H1 (cell line): ENCODE measurements around the gene STRC. TPM values are rescaled to one million over a fixed set of nuclear protein-coding genes. Genes with fewer than 3 reads are reported as not detected.

Source experiments
- CTCF ChIA-PET: fragments of 300-600 bp; sonication (Branson Sonifier 250); formaldehyde crosslinking; loops from one replicate; lab custom pipeline; 2021; ENCODE audit not compliant: partially characterized antibody; lab: Charles Lee
- POLR2A ChIA-PET: fragments of 300-600 bp; sonication (Branson Sonifier 250); formaldehyde crosslinking; loops from one replicate; lab custom pipeline; 2021; ENCODE audit warnings: inconsistent platforms; ENCODE audit not compliant: partially characterized antibody; lab: Charles Lee
- DNase-seq, 2 experiments: peaks; one replicate each; pipeline versions ENCODE4 v3.0.0 to v3.0.0-alpha.2; 2010 to 2022; ENCODE audit warnings: low spot score in 2 of 2, low read depth in 1 of 2, mixed read lengths in 1 of 2
- FAIRE-seq: peaks from 2 replicates; lab custom pipeline; 2011; peaks lifted over from hg19 to GRCh38; lab: Jason Lieb, UNC
- H2AFZ ChIP-seq: 2 replicates; pipeline ENCODE4 v1.8.1; 2012; ENCODE audit warnings: low read length, inconsistent platforms
- H2AK5ac ChIP-seq: 2 replicates; pipeline ENCODE4 v1.6.1; 2013; ENCODE audit warnings: low read depth, low read length
- H2BK120ac ChIP-seq: replicated peaks from 2 replicates; pipeline ENCODE3; 2013; ENCODE audit warnings: low read depth, low read length, inconsistent platforms
- H2BK12ac ChIP-seq: 2 replicates; pipeline ENCODE4 v1.6.1; 2013; ENCODE audit warnings: low read depth, low read length
- H2BK15ac ChIP-seq: 2 replicates; pipeline ENCODE4 v1.6.1; 2013; ENCODE audit warnings: low read length
- H2BK20ac ChIP-seq: 2 replicates; pipeline ENCODE4 v1.6.1; 2013; ENCODE audit warnings: low read length
- H2BK5ac ChIP-seq: 2 replicates; pipeline ENCODE4 v1.6.1; 2013; ENCODE audit warnings: low read depth, low read length
- H3K14ac ChIP-seq: 2 replicates; pipeline ENCODE4 v1.6.1; 2013; ENCODE audit warnings: inconsistent platforms; ENCODE audit not compliant: insufficient read length
- H3K18ac ChIP-seq: 2 replicates; pipeline ENCODE4 v1.6.1; 2013; ENCODE audit warnings: low read length; ENCODE audit errors: extremely low read depth
- H3K23ac ChIP-seq: 2 replicates; pipeline ENCODE4 v1.6.1; 2013; ENCODE audit warnings: inconsistent platforms; ENCODE audit not compliant: insufficient read length
- H3K23me2 ChIP-seq: 2 replicates; pipeline ENCODE4 v1.6.1; 2013; ENCODE audit warnings: low read depth, low read length
- H3K27ac ChIP-seq: 2 replicates; pipeline ENCODE4 v1.6.1; 2011; ENCODE audit warnings: low read depth, low read length, inconsistent platforms
- H3K27me3 ChIP-seq, 4 experiments: replicated peaks in 1 of 4; 1 replicate in 1 of 4; 2 replicates in 3 of 4; pipeline versions ENCODE4 v1.6.1 to v1.8.1; 2011 to 2013; ENCODE audit warnings: low read length in 3 of 4, mild to moderate bottlenecking in 3 of 4, inconsistent platforms in 2 of 4, mixed read lengths in 2 of 4, moderate library complexity in 1 of 4; ENCODE audit not compliant: control insufficient read depth in 3 of 4, insufficient read depth in 3 of 4; ENCODE audit errors: extremely low read depth in 1 of 4
- H3K36me3 ChIP-seq, 4 experiments: 2 replicates each; pipeline versions ENCODE4 v1.6.1 to v1.8.1; 2011 to 2013; ENCODE audit warnings: mild to moderate bottlenecking in 4 of 4, low read length in 3 of 4, moderate library complexity in 2 of 4, control low read depth in 1 of 4, inconsistent platforms in 1 of 4; ENCODE audit not compliant: insufficient read depth in 4 of 4, control insufficient read depth in 2 of 4
- H3K4ac ChIP-seq: replicated peaks from 2 replicates; pipeline ENCODE3; 2013; ENCODE audit warnings: low read length, low read depth, mixed read lengths, inconsistent platforms; ENCODE audit not compliant: insufficient read length
- H3K4me1 ChIP-seq, 4 experiments: replicated peaks in 1 of 4; 1 replicate in 1 of 4; 2 replicates in 3 of 4; pipeline versions ENCODE4 v1.6.1 to v1.8.1; 2011 to 2013; ENCODE audit warnings: low read length in 3 of 4, inconsistent platforms in 2 of 4, mixed read lengths in 1 of 4; ENCODE audit not compliant: insufficient read depth in 4 of 4, control insufficient read depth in 3 of 4
- H3K4me2 ChIP-seq, 2 experiments: 2 replicates each; pipeline versions ENCODE4 v1.6.1 to v1.8.1; 2011 to 2013; ENCODE audit warnings: low read depth in 2 of 2, low read length in 2 of 2, control low read depth in 1 of 2, inconsistent platforms in 1 of 2, mild to moderate bottlenecking in 1 of 2; ENCODE audit not compliant: insufficient read depth in 1 of 2
- H3K4me3 ChIP-seq, 4 experiments: fragments of 200-600, 300-600 bp in 1 of 4; sonication (generic), shearing (Covaris generic), sonication (Bioruptor Twin) in 1 of 4; 2 replicates each; pipeline versions ENCODE4 v1.5.1 to v1.8.1; 2011 to 2016; ENCODE audit warnings: low read length in 4 of 4, low read depth in 3 of 4, control low read depth in 2 of 4, inconsistent platforms in 2 of 4, mild to moderate bottlenecking in 2 of 4, mixed read lengths in 1 of 4, moderate library complexity in 1 of 4; ENCODE audit not compliant: insufficient read depth in 2 of 4; ENCODE audit errors: extremely low read depth in 1 of 4
- H3K56ac ChIP-seq: replicated peaks from 2 replicates; pipeline ENCODE3; 2013; ENCODE audit warnings: low read depth, mild to moderate bottlenecking, mixed read lengths, low read length, inconsistent platforms; ENCODE audit not compliant: insufficient read length
- H3K79me1 ChIP-seq: 2 replicates; pipeline ENCODE4 v1.6.1; 2013; ENCODE audit warnings: low read depth, low read length, control low read depth
- H3K79me2 ChIP-seq, 2 experiments: 2 replicates each; pipeline versions ENCODE4 v1.6.1 to v1.8.1; 2012 to 2013; ENCODE audit warnings: low read length in 2 of 2, mild to moderate bottlenecking in 2 of 2, inconsistent platforms in 1 of 2; ENCODE audit not compliant: insufficient read depth in 2 of 2, control insufficient read depth in 1 of 2
- H3K9ac ChIP-seq, 4 experiments: replicated peaks in 1 of 4; 1 replicate in 1 of 4; 2 replicates in 3 of 4; pipeline versions ENCODE4 v1.6.1 to v1.8.1; 2011 to 2013; ENCODE audit warnings: low read depth in 3 of 4, low read length in 3 of 4, control low read depth in 2 of 4, mild to moderate bottlenecking in 2 of 4, moderate library complexity in 2 of 4, inconsistent platforms in 1 of 4; ENCODE audit errors: extremely low read depth in 1 of 4
- H3K9me3 ChIP-seq, 2 experiments: 2 replicates each; pipeline versions ENCODE4 v1.6.1 to v1.8.1; 2012 to 2013; ENCODE audit warnings: mild to moderate bottlenecking in 2 of 2, moderate library complexity in 2 of 2, control low read depth in 1 of 2, inconsistent platforms in 1 of 2, low read depth in 1 of 2, low read length in 1 of 2, mixed read lengths in 1 of 2; ENCODE audit not compliant: insufficient read depth in 2 of 2
- H4K20me1 ChIP-seq, 2 experiments: replicated peaks in 1 of 2; 2 replicates each; pipeline versions ENCODE3 to v1.8.1; 2011 to 2013; ENCODE audit warnings: inconsistent platforms in 2 of 2, low read length in 2 of 2, mild to moderate bottlenecking in 1 of 2; ENCODE audit not compliant: insufficient read depth in 2 of 2, control insufficient read depth in 1 of 2
- H4K5ac ChIP-seq: 2 replicates; pipeline ENCODE4 v1.6.1; 2013; ENCODE audit warnings: low read length, low read depth, mixed read lengths, inconsistent platforms; ENCODE audit not compliant: insufficient read length
- H4K8ac ChIP-seq: 2 replicates; pipeline ENCODE4 v1.8.0; 2013; ENCODE audit warnings: mild to moderate bottlenecking, moderate library complexity, low read length, inconsistent platforms; ENCODE audit not compliant: insufficient read depth; ENCODE audit errors: extremely low read depth
- H4K91ac ChIP-seq: replicated peaks from 2 replicates; pipeline ENCODE3; 2013; ENCODE audit warnings: low read length, mixed read lengths, inconsistent platforms; ENCODE audit not compliant: insufficient read length
- HDAC6 ChIP-seq: IDR thresholded peaks from one replicate; pipeline ENCODE4 v1.7.1; 2012; ENCODE audit warnings: low read depth, mild to moderate bottlenecking, inconsistent platforms, low read length, moderate library complexity
- JUND ChIP-seq: IDR thresholded peaks from 2 replicates; pipeline ENCODE4 v1.6.1; 2011; ENCODE audit warnings: mild to moderate bottlenecking, improper control_type of control experiment, low read length
- WGBS, 2 experiments: shearing (Covaris generic) in 1 of 2; methylation state at CpG; one replicate each; pipeline versions ENCODE4 v1.1.6 to v1.1.7; 2013 to 2015; ENCODE audit warnings: low lambda C conversion rate in 2 of 2, mixed read lengths in 2 of 2, inconsistent platforms in 1 of 2, low coverage in 1 of 2, missing lambda C conversion rate in 1 of 2; ENCODE audit not compliant: insufficient replicate concordance in 2 of 2, insufficient coverage in 1 of 2, insufficient read length in 1 of 2; ENCODE audit errors: extremely low coverage in 1 of 2, missing lambda C conversion rate in 1 of 2; 5-methylcytosine and 5-hydroxymethylcytosine counted together
- polyA plus RNA-seq, 7 experiments: library from polyadenylated mRNA; depleted of rRNA in 3 of 7; stranded (reverse) in 5 of 7; unstranded in 2 of 7; fragments of >200 nt in 5 of 7; fragments of 200-250 nt in 2 of 7; gene quantifications; 1 replicate in 5 of 7; 2 replicates in 1 of 7; 4 replicates in 1 of 7; pipeline versions ENCODE4 v1.2.1 to v1.2.3, GENCODE V29; 2011 to 2013; ENCODE audit warnings: missing spikeins in 2 of 7, mixed read lengths in 2 of 7
- total RNA-seq: library from RNA; stranded (reverse); fragmentation: NEBNext Ultra II Directional; extraction: Animal tissue kit (Norgen Biotek cat#: 25700); gene quantifications from 2 replicates; pipeline ENCODE4 v1.2.1, GENCODE V29; 2021

Gene STRC
- total and polyA plus RNA-seq, 2 of the 8 experiments (the other 6 are each of a cell fraction or from before 2014, with no cell fraction given): 0.34 to 0.41 TPM

DNA sequence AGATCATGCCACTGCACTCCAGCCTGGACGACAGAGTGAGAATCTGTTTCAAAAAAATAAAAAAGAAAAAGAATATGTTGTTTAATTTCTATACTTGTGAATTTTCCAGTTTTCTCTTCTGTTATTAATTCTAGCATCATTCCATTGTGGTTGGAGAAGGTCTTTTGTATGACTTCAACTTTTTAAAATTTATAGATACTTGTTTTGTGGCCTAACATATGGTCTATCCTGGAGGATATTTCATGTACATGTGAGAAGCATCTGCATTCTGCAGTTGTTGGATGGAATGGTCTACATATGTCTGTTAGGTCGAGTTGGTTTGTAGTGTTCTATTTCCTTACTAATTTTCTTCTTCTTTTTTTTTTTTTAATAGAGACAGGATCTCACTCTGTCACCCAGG, 65.6 kb downstream of the STRC start:
- Histone ChIP-seq H3K14ac (no peak overlapping the region), H3K36me3 (no peaks in the 10 kb centered on the region), H2BK5ac (no peak overlapping the region), H4K8ac (no peak overlapping the region), H3K27me3 (no peaks in the 10 kb centered on the region), H3K9me3 (no peaks in the 10 kb centered on the region), H3K23ac (no peak overlapping the region), H3K56ac (no peak overlapping the region), H3K4me2 (no peak overlapping the region), H3K18ac (no peak overlapping the region), H2BK12ac (no peak overlapping the region), H3K4me3 (no peak overlapping the region), H3K4me1 (no peaks in the 10 kb centered on the region), H4K5ac (no peak overlapping the region), H4K20me1 (no peaks in the 10 kb centered on the region), H2BK20ac (no peak overlapping the region), H2AFZ (no peak overlapping the region), H2AK5ac (no peak overlapping the region), H3K9ac (no peak overlapping the region), H3K27ac (no peak overlapping the region), H4K91ac (no peak overlapping the region), H3K23me2 (no peaks in the 10 kb centered on the region; the same call in 1 of the 2 replicates), H3K79me1 (no peaks in the 10 kb centered on the region), H2BK120ac (no peak overlapping the region), H2BK15ac (no peak overlapping the region), H3K4ac (no peak overlapping the region), H3K79me2 (no peaks in the 10 kb centered on the region)
- DNase-seq (no peak), FAIRE-seq (no peak)
- ChIA-PET CTCF (interaction anchor here (0.7 to 1.7 kb wide), 2 partner anchors 39 to 267 kb away, joined by 4 to 5 read pairs; no protein-coding TSS in a partner anchor), POLR2A (interaction anchor here (0.7 to 1.3 kb wide), 2 partner anchors 13 to 35 kb away, joined by 3 to 4 read pairs; no protein-coding TSS in a partner anchor)
- 97% methylated on average over 2 of the region's 2 CpGs; no CpG with 5 or more reads in 1 of the 2 experiments for WGBS, 2 experiments
- TF ChIP-seq HDAC6 (no peak), JUND (no peak)
